NB4 (cell line): Measurements from ENCODE around the gene CREG1.

Experiments
- DNase-seq: peaks from one replicate; pipeline ENCODE4 v3.0.0; 2010; ENCODE audit warnings: low read depth
- H3K4me3 ChIP-seq: one replicate; pipeline ENCODE4 v1.5.1; 2011; ENCODE audit warnings: mild to moderate bottlenecking, low read depth, low read length, moderate library complexity
- MYC ChIP-seq: IDR thresholded peaks from 2 replicates; pipeline ENCODE4 v1.6.1; 2011; ENCODE audit warnings: low read depth, low read length
- POLR2A ChIP-seq: IDR thresholded peaks from 2 replicates; pipeline ENCODE4 v1.6.1; 2011; ENCODE audit warnings: mild to moderate bottlenecking; ENCODE audit not compliant: insufficient read length; ENCODE audit errors: extremely low read depth
- TF ChIP-seq, protein P1 (sequence below): IDR thresholded peaks from one replicate; pipeline ENCODE4 v1.5.1; 2012; ENCODE audit warnings: low read depth, low read length
- TF ChIP-seq, protein P2 (sequence below): IDR thresholded peaks from 2 replicates; pipeline ENCODE4 v1.6.1; 2011; ENCODE audit warnings: low read depth, low read length

The CREG1 gene

GRCh38 chr1:167532964-167533824 lies 20.4 kb downstream of the CREG1 start:
- H3K4me3 ChIP-seq = no peak overlapping the region
- no peak for DNase-seq
- TF ChIP-seq POLR2A (no peak), MYC (no peak)
- TF ChIP-seq, protein P1, sequence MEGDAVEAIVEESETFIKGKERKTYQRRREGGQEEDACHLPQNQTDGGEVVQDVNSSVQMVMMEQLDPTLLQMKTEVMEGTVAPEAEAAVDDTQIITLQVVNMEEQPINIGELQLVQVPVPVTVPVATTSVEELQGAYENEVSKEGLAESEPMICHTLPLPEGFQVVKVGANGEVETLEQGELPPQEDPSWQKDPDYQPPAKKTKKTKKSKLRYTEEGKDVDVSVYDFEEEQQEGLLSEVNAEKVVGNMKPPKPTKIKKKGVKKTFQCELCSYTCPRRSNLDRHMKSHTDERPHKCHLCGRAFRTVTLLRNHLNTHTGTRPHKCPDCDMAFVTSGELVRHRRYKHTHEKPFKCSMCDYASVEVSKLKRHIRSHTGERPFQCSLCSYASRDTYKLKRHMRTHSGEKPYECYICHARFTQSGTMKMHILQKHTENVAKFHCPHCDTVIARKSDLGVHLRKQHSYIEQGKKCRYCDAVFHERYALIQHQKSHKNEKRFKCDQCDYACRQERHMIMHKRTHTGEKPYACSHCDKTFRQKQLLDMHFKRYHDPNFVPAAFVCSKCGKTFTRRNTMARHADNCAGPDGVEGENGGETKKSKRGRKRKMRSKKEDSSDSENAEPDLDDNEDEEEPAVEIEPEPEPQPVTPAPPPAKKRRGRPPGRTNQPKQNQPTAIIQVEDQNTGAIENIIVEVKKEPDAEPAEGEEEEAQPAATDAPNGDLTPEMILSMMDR = no peak
- TF ChIP-seq, protein P2, sequence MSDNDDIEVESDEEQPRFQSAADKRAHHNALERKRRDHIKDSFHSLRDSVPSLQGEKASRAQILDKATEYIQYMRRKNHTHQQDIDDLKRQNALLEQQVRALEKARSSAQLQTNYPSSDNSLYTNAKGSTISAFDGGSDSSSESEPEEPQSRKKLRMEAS = no peak

GRCh38 chr1:167532375-167532774 lies 21.2 kb downstream of the CREG1 start:
- no peak for TF ChIP-seq MYC

GRCh38 chr1:167529829-167530474 lies 23.6 kb downstream of the CREG1 start:
- DNase-seq = no peak
- TF ChIP-seq, protein P1 = no peak
- no peak for TF ChIP-seq POLR2A
- no peak for TF ChIP-seq MYC
- TF ChIP-seq, protein P2 = no peak
- no peak overlapping the region for H3K4me3 ChIP-seq

More at GRCh38 chr1:167532375-167532774, 21.2 kb downstream of the CREG1 start:
- no peak for DNase-seq
- no peak overlapping the region for H3K4me3 ChIP-seq

GRCh38 chr1:167528057-167528728 lies 25.4 kb downstream of the CREG1 start:
- DNase-seq = no peak
- no peak overlapping the region for H3K4me3 ChIP-seq
- TF ChIP-seq MYC = no peak
- TF ChIP-seq, protein P2 = no peak
- no peak for TF ChIP-seq POLR2A
- TF ChIP-seq, protein P1 = no peak

GRCh38 chr1:167526667-167527383 lies 26.7 kb downstream of the CREG1 start:
- H3K4me3 ChIP-seq = no peak overlapping the region
- no peak for DNase-seq
- TF ChIP-seq MYC = no peak
- TF ChIP-seq, protein P1 = no peak
- TF ChIP-seq, protein P2 = no peak
- no peak for TF ChIP-seq POLR2A
